GM19238 (cell line): Measurements from ENCODE around the gene CPSF3.
A peak's percentile ranks its signal among the peaks of the same experiment; 100 is the strongest.

Experiments used
- DNase-seq: peaks from one replicate; pipeline ENCODE4 v3.0.0; 2011; ENCODE audit warnings: low spot score; ENCODE audit not compliant: insufficient read length

The CPSF3 gene

DNA sequence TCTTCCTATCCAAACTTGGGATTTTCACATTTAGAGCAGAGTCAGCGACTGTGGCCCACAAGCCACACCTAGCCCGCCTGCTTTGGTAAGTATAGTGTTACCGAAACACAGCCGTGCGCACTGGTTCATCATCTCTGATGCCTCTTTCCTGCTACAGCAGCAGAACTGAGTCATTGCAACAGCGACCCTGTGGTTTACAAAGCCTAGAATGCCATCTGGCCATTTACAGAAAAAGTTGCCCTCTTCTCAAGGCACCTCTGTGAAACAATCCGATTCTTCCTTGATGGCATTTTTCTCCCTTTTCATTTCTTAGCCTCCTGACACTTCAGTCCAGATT is 40.2 kb downstream of the CPSF3 start:
- DNase-seq, result no peak

DNA sequence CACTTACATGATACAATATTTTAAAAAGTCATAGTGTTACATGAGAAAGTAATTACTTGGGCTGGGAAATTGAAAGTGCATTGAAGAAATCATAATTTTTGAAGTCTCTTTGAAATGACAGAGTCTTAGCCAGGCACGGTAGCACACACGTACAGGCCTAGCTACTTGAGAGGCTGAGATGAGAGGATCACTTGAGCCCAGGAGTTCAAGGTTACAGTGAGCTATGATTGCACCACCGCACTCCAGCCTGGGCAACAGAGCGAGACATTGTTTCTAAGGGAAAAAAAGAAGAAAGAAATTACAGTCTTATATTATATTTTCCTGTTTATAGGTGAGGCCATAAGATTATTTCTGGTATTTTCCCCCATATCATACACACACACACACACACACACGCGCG is 41.7 kb downstream of the CPSF3 start:
- DNase-seq, result no peak

DNA sequence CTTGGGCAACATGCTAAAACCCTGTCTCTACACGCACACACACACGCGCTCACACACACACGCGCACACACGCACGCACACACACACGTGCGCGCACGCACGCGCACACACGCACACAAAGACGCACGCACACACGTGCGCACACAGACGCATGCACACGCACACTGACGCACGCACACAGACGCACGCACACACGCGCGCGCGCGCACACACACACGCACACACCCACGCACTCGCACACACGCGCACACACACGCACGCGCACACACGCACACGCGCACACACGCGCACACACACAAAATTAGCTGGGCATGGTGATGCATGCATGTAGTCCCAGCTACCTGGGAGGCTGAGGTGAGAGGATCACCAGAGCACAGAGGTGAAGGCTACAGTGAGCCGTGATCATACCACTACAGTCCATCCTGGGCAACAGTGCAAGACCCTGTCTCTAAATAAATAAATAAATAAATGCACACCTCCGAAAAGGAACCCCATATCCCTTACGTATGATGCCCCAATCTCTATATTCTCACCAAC is 42.8 kb downstream of the CPSF3 start:
- no peak for DNase-seq

DNA sequence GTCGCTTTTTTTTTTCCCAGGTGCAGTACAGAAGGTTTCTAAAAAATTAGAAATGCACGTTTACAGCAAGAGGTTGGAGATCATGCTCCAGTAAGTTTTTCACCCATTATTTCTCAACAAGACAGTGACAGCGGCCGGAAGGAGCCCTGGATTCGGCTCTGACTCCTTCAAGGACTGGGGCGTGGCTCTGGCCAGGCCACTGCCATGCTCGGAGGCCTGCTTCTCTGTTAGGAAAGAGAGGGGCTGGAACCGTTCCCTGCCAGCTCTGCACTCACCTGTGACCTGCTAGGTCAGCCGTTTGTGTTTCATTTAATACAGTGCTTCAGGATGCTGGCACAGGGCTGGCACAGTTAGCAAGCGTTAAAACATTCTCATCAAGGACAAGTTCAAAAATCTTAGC is 44.2 kb downstream of the CPSF3 start:
- no peak for DNase-seq

DNA sequence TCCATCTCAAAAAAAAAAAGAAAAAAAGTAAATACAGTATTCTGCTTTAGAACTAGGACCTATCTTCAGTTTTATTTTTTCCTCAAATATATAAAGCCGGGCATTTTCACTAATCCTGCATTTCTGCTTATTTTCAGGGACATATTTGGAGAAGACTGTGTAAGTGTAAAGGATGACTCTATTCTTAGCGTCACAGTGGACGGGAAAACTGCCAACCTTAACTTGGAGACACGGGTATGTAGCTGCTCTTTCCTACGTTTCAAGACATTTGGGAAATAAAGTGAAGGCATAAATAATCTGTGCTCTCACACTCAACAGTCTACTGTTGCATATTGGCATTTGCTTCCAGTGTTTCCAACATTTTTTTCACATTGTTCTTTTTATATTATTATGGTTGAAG is 47.8 kb downstream of the CPSF3 start:
- no peak for DNase-seq

DNA sequence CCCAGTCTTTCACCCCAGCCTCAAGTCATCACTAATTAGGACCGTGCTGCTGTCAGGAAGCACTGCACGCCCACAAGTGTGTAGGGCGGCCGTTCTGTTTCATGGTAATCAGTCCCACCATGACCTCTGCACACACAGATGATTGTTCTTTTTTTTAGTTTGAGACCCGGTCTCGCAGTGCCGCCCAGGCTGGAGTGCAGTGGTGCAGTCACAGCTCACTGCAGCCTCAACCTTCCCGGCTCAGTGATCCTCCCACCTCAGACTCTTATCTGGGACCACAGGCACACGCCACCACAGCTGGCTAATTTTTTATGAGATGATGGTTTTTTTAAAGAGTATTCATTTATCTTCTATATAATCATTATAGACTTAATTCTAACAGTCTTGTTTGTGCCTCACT is 49.1 kb downstream of the CPSF3 start:
- DNase-seq, result no peak

DNA sequence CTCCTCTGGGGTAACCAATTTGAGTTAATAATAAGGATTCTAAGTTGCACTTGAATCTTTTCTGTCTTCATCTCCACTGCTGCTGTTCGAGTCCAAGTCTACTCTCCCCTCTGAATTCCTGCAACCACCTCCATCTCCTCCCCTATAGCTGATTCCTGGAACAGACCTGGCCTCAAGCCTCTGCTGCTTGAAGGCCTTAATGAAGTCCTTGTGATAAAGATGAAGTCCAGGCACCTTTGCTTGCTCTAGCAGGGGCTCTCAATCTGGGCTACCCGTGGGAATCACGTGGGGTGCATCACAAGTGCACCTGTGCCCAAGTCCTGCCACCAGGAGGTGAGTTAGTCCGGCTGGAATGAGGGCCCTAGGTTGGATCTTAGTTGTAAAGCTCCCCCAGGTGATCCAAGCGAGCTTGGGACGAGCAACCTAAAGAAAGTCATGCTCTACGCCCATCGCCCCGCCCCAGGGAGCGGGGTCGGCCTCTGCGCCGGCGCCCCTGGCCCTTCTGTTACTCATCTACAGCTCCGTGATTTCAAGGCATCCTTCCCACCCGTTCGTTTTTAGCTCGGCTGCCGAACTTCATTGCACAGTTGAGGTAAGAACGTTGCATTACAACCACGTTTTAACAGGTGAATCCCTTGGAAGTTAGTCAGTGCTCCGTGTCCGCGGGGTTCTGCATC is 50.0 kb downstream of the CPSF3 start:
- peak; percentile 14 for DNase-seq

DNA sequence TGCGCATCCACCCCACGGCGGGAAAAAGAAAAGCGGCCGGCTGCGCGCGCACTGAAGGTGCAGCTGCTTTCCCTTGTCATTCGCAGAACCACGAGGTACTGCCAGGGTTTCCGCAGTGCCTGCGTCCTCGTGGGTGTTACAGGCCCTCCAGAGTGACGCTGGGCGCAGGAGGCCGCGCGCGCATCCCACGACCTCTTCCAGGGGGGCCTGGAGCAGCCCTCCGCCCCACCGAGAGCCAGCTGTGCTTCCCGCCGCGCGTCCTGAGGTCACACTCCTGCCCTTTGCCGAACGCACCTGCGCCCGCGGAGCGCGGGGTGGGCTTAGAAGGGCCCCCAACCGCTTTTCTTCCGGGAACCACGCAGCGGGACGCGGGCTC is 50.5 kb downstream of the CPSF3 start:
- DNase-seq, result peak; percentile 44

DNA sequence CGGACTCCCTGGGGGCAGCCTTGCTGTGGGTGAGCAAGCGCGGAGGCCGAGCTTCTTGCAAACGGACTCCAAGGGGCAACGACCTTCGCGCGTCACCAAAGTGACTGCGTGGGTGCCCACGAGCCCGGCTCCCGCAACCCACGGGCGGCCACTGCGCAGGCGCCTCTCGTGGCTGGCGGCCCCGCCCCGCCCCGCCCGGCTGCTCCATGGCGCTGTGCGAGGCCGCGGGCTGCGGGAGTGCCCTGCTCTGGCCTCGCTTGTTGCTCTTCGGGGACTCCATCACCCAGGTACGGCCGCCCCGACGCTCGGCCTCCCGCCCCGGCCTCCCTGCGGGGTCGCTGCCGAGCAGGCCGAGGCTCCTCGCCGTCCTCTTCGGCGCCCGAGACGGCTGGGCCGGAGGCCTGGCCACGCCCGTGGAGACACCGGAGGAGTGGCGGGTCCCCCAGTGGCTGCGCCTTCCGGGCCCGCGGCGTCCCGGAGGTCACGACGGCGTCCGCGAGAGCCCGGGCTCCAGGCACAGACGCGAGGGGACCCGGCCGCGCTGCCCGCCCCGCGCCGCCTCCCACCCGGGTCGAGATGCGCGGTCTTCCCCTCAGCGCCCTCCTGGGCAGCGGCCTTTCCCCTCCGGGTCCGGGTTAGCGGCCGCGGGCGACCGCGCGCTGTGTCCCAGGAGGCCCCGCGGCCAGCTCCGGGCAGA is 51.1 kb downstream of the CPSF3 start, which contains the start of gene IAH1:
TSS of gene IAH1 (plus strand) at position 191 of the 697 bp plus-strand sequence. CDS start at position 207, 16 bp downstream.
- DNase-seq, result peak; percentile 76

DNA sequence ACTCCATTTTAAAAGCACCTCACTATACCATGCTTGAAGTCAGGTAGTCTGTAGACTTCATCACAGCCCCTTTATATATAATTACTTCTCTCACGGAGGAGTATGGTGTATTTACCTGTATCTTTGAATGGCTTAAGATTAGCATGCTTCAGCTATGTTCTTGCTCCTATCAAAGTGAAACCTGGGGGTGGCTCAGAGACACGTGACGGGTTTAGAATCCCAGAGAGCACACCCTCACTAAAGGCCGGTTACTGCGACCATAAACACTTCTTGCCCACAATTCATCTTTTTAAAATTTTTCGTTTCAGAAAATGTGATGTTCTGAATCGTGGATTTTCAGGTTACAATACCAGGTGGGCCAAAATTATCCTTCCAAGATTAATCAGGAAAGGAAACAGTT is 54.5 kb downstream of the CPSF3 start:
- no peak for DNase-seq

DNA sequence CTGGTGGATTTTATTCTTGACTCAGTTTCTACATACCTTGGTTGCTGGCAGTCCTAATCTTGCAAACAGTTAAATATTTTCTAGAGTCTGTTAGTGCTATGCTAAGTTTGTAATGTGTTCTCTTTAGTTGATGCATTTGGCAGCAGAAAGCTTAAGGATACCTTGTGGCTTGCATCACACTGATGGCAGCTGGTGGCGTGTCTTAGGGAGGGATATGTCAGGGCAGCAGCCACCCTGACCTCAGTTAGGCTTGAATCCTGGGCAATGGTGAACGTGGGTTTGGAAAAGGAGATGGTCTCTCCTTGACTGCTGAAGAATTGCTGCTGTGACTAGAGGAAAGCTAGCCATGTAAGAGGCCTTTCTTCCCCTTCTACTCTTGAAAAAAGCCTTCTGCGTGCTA is 55.1 kb downstream of the CPSF3 start:
- DNase-seq, result no peak

DNA sequence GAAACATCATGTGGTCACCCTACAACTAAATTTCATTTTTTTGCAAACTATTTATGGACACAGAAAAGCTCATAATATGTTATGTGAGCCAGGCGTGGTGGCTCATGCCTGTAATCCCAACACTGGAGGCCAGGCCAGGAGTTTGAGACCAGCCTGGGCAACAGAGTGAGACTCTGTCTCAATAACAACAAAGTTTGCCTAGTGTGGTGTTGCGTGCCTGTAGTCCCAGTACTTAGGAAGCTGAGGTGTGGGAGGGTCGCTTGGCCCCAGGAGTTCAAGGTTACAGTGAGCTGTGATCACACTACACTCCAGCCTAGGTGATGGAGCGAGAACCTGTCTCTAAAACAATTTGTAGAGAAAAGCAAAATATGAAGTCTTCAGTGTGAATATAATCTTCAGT is 56.7 kb downstream of the CPSF3 start:
- no peak for DNase-seq

DNA sequence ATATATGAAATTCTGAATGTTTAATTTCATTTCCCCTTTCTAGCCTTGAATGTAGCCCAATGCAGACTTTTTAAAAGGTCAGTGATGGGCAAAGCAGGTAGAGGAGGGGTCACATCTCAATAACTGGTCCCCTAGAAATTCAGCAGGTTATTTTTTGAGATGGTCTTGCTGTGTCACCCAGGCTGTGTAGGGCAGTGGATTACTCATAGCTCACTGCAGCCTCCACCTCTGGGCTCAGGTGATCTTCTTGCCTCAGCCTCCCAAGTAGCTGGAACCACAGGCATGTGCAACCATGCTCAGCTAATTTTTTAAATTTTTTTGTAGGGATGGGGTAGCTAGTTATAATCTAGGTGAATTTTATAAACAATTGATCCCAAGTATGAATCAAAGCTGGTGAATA is 59.7 kb downstream of the CPSF3 start:
- no peak for DNase-seq

DNA sequence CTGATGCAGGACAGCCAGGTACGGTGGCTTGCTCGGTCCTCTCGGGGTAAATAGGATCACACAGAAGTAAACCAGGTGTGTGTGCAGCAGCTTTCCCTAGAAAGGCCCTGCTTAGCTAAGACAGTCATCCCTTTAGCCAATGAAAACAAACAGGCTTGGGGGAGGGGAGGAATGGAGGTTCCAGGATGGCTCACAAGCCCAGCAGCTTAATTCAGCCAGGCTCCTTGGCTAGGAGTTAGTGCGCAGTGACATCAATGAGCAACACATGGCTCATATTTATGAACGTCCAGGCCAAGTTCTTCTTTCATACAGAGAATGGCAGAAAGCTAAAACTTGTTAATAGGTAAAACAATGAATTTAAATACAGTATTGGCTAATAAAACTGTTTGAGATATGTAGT is 61.1 kb downstream of the CPSF3 start:
- no peak for DNase-seq

DNA sequence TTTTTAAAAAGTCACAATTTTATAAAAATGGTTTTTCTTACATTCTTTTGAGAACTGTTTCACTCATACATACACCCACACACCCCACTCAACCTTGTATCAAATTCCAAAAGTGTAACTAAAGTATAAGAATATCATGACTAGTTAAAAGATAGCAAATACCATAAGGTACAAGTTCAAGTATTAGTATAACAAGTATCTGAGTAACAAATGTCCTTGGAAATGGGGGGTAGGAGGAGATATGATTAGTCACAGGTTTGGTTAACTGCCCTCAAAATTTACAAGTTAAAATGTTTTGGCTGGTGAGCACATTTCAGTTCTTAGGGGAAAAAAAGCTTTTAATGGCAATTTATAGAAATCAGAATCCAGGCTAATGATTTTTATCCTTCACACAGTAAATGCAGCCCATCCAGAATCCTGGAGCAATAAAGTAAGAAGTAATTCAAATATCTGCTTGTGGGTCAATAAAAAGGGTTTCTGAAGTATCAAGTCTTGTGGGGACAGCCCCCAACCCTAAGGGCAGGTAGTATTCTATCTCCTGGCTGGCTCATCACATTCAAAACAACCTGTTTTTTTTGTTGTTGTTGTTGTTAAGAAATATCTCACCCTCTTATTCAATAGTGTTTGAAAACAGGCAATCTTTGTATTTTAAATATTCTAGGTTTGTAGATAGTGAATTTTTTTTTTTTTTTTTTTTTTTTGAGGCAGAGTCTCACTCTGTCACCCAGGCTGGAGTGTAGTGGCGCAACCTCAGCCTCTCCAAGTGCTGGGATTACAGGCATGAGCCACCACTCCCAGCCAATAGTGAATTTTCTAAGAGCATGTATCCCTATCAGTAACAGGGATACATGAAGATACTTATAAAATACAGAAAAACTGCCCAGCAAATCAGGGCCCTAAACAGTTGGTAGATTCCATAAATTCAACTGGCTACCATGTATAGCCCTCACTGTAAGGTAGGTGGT is 65.4 kb downstream of the CPSF3 start:
- no peak for DNase-seq

DNA sequence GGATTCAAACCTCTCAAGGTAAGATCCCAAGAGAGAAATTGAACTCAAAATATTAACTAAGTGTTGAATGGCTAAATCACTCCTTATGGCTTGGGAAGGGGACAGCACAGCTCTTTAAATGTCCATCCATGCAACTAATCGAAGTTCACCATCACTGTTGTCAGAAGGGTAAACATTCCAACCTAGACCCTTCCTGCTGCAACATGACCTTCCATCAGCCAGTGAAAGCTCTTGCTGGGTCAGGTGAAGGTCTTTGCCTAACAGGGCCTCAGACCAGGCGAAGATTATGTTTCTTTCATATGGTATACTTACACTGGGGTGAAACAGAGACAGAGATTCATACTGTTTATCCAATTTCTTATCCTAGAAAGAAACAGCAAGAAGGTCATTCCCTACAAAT is 67.3 kb downstream of the CPSF3 start:
- no peak for DNase-seq

DNA sequence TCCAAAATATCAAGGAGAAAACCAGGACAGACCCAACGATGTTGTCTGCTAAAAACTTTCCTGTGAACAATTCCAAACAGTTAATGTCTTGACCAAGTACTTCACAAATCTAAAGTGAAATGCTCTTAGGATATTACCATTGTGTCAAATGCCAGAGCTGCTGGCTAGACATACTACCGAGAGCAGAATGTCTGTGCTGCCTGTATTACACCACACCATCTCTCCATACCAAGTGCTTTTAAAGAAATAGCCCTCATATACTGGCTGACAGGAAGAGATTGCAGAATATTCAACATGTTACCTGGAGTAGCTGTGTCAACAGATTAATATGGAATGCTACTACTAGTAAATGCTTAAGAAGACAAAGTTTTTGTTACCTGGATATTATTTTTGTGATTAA is 69.5 kb downstream of the CPSF3 start:
- no peak for DNase-seq

DNA sequence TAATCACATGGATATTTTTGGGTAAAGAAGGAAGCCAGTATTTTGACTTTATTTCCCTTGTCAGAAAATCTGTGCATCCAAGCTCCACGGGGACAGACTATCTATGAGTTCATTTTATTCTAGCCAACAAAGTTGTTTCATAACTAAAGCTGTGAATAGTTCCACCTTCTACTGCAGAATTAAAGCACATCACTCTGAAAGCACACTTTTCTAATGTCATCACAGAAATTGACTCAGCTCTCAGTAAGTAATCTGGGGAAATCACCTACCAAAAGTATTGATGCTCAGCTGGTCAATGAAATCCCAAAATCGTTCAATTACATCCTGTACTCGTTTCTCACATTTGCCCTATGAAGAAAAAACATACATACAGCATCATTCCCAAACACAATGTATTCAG is 70.0 kb downstream of the CPSF3 start:
- DNase-seq, result no peak

DNA sequence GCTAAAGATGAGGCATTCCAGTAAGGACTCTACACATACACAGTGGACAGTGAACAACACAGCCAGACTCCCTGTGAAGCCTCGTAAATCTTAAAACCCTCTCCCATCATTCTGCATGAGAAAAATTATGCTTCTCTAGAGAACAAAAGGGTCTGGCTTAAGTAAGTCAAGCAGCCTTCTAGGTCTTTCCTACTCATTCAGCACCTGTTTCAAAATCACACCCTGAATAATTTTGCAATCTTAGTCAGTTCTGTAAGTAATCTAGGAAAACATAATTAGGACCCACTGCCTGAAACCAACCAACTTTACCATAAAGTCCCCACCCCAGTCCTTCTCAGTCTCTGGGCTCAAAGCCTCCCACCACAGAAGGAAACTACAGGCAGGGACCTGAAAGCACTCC is 70.6 kb downstream of the CPSF3 start:
- DNase-seq, result no peak

DNA sequence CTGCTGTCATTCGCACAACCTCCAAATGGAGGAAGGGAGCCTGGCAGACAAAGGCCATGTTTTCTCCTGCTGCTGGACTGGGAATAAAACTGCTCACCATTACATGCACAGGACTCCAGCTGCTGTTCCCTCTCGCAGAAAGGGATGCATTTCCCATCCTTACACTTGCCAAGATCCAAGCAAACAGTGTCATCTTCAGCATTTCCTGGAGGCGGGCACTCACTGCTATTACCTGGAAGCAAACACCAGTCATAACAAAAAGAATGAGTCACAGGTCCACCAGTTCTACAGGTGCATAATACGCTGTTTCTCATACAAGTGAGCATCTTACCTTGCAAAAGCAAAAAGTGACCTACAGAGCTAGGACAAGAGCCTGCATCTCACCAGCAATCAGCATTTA is 73.6 kb downstream of the CPSF3 start:
- DNase-seq, result no peak

DNA sequence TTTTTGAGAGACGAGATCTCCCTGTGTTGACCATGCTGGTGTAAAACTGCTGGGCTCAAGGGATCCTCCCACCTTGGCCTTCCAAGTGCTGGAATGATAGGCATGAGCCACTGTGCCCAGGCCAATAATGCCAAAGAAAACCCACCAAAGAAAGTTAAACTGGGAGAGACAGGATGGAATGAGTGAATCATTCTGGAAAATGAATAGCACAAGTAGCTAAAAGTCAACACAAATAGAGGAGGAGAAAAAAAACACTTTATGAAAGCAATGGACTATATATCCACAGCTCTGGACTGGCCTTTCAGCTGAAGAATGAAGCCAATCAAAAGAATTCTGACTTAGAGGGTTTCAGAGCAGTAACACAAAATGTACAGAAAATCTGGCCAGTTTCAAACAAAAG is 74.8 kb downstream of the CPSF3 start:
- no peak for DNase-seq

DNA sequence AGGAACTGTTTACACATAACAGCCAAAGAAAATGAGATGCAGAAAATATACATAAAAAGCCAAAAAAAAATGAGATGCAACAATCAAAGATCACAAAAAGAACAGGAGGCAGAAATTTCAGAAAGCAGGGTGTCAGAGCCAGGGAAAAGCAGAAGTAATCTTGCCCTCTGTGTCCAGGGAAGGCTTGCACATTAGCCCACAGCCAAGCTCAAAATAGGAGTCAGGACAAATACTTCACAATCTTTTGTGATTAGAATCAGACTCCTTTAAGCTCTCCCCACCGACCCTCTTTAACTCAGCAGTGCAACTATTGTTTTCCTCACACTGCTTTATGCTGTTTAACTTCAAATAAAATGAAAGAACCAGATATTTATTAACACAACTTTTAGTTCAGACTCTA is 85.5 kb downstream of the CPSF3 start:
- DNase-seq, result no peak
